ENCODE measurements around the gene CERS2. TPM values are rescaled to one million over a fixed set of nuclear protein-coding genes. Genes with fewer than 3 reads are reported as not detected.

The CERS2 gene
- total and polyA plus RNA-seq, 2 of the 13 experiments (the other 11 are each of a cell fraction or from before 2014, with no cell fraction given): 269 to 298 TPM

- TF ChIP-seq POLR2A (IDR thresholded peaks at IDR 0.05; ENCODE audit: insufficient read depth in 1 of 2, low read depth in 2 of 2, low read length in 2 of 2): peak in 1 of 2 experiments; percentile 72
- TF ChIP-seq HES4 (CRISPR knock-in tag; IDR thresholded peaks at IDR 0.05; ENCODE audit: borderline replicate concordance): no peak
- TF ChIP-seq ZBTB25 (CRISPR knock-in tag; IDR thresholded peaks at IDR 0.05): 0 out of 2 replicates have a peak, but pooled peaks have one; percentile 32
- no peak; the same call in 1 of the 2 replicates for TF ChIP-seq REPIN1 (CRISPR knock-in tag; IDR thresholded peaks at IDR 0.05; ENCODE audit: borderline replicate concordance, low read depth)
- TF ChIP-seq, protein P1, sequence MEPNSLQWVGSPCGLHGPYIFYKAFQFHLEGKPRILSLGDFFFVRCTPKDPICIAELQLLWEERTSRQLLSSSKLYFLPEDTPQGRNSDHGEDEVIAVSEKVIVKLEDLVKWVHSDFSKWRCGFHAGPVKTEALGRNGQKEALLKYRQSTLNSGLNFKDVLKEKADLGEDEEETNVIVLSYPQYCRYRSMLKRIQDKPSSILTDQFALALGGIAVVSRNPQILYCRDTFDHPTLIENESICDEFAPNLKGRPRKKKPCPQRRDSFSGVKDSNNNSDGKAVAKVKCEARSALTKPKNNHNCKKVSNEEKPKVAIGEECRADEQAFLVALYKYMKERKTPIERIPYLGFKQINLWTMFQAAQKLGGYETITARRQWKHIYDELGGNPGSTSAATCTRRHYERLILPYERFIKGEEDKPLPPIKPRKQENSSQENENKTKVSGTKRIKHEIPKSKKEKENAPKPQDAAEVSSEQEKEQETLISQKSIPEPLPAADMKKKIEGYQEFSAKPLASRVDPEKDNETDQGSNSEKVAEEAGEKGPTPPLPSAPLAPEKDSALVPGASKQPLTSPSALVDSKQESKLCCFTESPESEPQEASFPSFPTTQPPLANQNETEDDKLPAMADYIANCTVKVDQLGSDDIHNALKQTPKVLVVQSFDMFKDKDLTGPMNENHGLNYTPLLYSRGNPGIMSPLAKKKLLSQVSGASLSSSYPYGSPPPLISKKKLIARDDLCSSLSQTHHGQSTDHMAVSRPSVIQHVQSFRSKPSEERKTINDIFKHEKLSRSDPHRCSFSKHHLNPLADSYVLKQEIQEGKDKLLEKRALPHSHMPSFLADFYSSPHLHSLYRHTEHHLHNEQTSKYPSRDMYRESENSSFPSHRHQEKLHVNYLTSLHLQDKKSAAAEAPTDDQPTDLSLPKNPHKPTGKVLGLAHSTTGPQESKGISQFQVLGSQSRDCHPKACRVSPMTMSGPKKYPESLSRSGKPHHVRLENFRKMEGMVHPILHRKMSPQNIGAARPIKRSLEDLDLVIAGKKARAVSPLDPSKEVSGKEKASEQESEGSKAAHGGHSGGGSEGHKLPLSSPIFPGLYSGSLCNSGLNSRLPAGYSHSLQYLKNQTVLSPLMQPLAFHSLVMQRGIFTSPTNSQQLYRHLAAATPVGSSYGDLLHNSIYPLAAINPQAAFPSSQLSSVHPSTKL (CRISPR knock-in tag; IDR thresholded peaks at IDR 0.05): peak; percentile 23; the same call in 1 of the 2 replicates
- no peak for TF ChIP-seq ZNF383 (CRISPR knock-in tag; IDR thresholded peaks at IDR 0.05; ENCODE audit: borderline replicate concordance)
- TF ChIP-seq ZNF326 (CRISPR knock-in tag; IDR thresholded peaks at IDR 0.05; ENCODE audit: borderline replicate concordance): no peak
- TF ChIP-seq ZSCAN5A (CRISPR knock-in tag; IDR thresholded peaks at IDR 0.05; ENCODE audit: borderline replicate concordance): no peak
- no peak for TF ChIP-seq ZNF773 (CRISPR knock-in tag; IDR thresholded peaks at IDR 0.05; ENCODE audit: borderline replicate concordance)
- peak; percentile 45; the same call in 1 of the 2 replicates for TF ChIP-seq KAT8 (CRISPR knock-in tag; IDR thresholded peaks at IDR 0.05)
- TF ChIP-seq ZNF724P (CRISPR knock-in tag; IDR thresholded peaks at IDR 0.05; ENCODE audit: borderline replicate concordance): 0 out of 2 replicates have a peak, but pooled peaks have one; percentile 24
- TF ChIP-seq ZNF605 (CRISPR knock-in tag; IDR thresholded peaks at IDR 0.05): no peak
- TF ChIP-seq IKZF4 (CRISPR knock-in tag; IDR thresholded peaks at IDR 0.05; ENCODE audit: borderline replicate concordance, low read depth, not compliant biosample characterization): no peak
- TF ChIP-seq TRIM24 (CRISPR knock-in tag; IDR thresholded peaks at IDR 0.05): no peak
- TF ChIP-seq NFYC (CRISPR knock-in tag; IDR thresholded peaks at IDR 0.05): no peak
- TF ChIP-seq ZNF10 (CRISPR knock-in tag; IDR thresholded peaks at IDR 0.05; ENCODE audit: borderline replicate concordance, low read depth): no peak
- TF ChIP-seq ZNF567 (CRISPR knock-in tag; IDR thresholded peaks at IDR 0.05; ENCODE audit: borderline replicate concordance): no peak
- no peak for TF ChIP-seq KDM5A (IDR thresholded peaks at IDR 0.05; ENCODE audit: borderline replicate concordance, low read length)
- TF ChIP-seq RBM22 (optimal IDR thresholded peaks at IDR 0.05; ENCODE audit: low read length): no peak
- TF ChIP-seq ADNP (CRISPR knock-in tag; IDR thresholded peaks at IDR 0.05): no peak
- no peak for TF ChIP-seq MBNL3 (CRISPR knock-in tag; conservative IDR thresholded peaks at IDR 0.05)
- no peak for TF ChIP-seq ZNF674 (CRISPR knock-in tag; IDR thresholded peaks at IDR 0.05; ENCODE audit: low read depth)
- TF ChIP-seq ATM (IDR thresholded peaks at IDR 0.05; ENCODE audit: borderline replicate concordance): no peak
- TF ChIP-seq SNAI1 (CRISPR knock-in tag; IDR thresholded peaks at IDR 0.05; ENCODE audit: borderline replicate concordance): no peak
- TF ChIP-seq NFKB2 (CRISPR knock-in tag; IDR thresholded peaks at IDR 0.05; ENCODE audit: borderline replicate concordance): no peak
Measured at GRCh38 chr1:150981177-150981804, 6.7 kb upstream of the CERS2 start (continued).
